Neural cell (in vitro differentiated cells): Measurements from ENCODE around the gene DHX38. TPM values are rescaled to one million over a fixed set of nuclear protein-coding genes. Genes with fewer than 3 reads are reported as not detected.

Experiments
- H2AFZ ChIP-seq: fragments of 200-600, 300-800 bp; sonication (generic), shearing (Covaris generic); 2 replicates; pipeline ENCODE4 v1.6.0; 2014; ENCODE audit warnings: low read depth, mild to moderate bottlenecking, antibody characterized with exemption, low read length, moderate library complexity
- H3F3A ChIP-seq: fragments of 200-600 bp; shearing (Covaris generic); 2 replicates; pipeline ENCODE4 v1.6.1; 2016; ENCODE audit warnings: mild to moderate bottlenecking, moderate library complexity, mixed read lengths, antibody characterized with exemption, low read length; ENCODE audit not compliant: insufficient read depth, poor library complexity, severe bottlenecking
- H3K27ac ChIP-seq: fragments of 200-600, 300-800 bp; sonication (generic), shearing (Covaris generic); 2 replicates; pipeline ENCODE4 v1.5.1; 2014; ENCODE audit warnings: mild to moderate bottlenecking, low read length, moderate library complexity
- H3K27me3 ChIP-seq: fragments of 300-800, 200-600 bp; sonication (generic), shearing (Covaris generic); 2 replicates; pipeline ENCODE4 v1.6.0; 2014; ENCODE audit warnings: mild to moderate bottlenecking, low read depth, low read length, moderate library complexity; ENCODE audit not compliant: insufficient read depth
- H3K36me3 ChIP-seq: fragments of 300-800, 200-600 bp; sonication (generic), shearing (Covaris generic); 2 replicates; pipeline ENCODE4 v1.5.1; 2014; ENCODE audit warnings: mild to moderate bottlenecking, antibody characterized with exemption, low read length, moderate library complexity; ENCODE audit not compliant: insufficient read depth
- H3K4me2 ChIP-seq: fragments of 300-800, 200-600 bp; sonication (generic), shearing (Covaris generic); 2 replicates; pipeline ENCODE4 v1.6.0; 2014; ENCODE audit warnings: mild to moderate bottlenecking, low read length
- H3K4me3 ChIP-seq: fragments of 300-800, 200-600 bp; sonication (generic), shearing (Covaris generic); 2 replicates; pipeline ENCODE4 v1.5.1; 2014; ENCODE audit warnings: mild to moderate bottlenecking, low read length, moderate library complexity
- H3K79me2 ChIP-seq: fragments of 200-600 bp; shearing (Covaris generic); replicated peaks from 2 replicates; pipeline ENCODE4 v1.6.0; 2014; ENCODE audit warnings: mild to moderate bottlenecking, low read length, moderate library complexity; ENCODE audit not compliant: insufficient read depth
- H3K9ac ChIP-seq: fragments of 300-800, 200-600 bp; sonication (generic), shearing (Covaris generic); 2 replicates; pipeline ENCODE4 v1.6.1; 2016; ENCODE audit warnings: mild to moderate bottlenecking, low read length, mixed read lengths
- H3K9me2 ChIP-seq: fragments of 200-600 bp; shearing (Covaris generic); 2 replicates; pipeline ENCODE4 v1.6.1; 2016; ENCODE audit warnings: mild to moderate bottlenecking, low read length, mixed read lengths; ENCODE audit not compliant: insufficient read depth
- H3K9me3 ChIP-seq: fragments of 200-600, 300-800 bp; sonication (generic), shearing (Covaris generic); 2 replicates; pipeline ENCODE4 v1.6.1; 2016; ENCODE audit warnings: mild to moderate bottlenecking, mixed run types, low read length, moderate library complexity, mixed read lengths
- H4K20me1 ChIP-seq: fragments of 200-600 bp; shearing (Covaris generic); 2 replicates; pipeline ENCODE4 v1.6.1; 2016; ENCODE audit warnings: mild to moderate bottlenecking, mixed run types; ENCODE audit not compliant: insufficient read depth
- EP300 ChIP-seq: fragments of 450-650 bp; conservative IDR thresholded peaks from 2 replicates; pipeline ENCODE4 v1.6.1; 2014; ENCODE audit warnings: antibody characterized with exemption, mild to moderate bottlenecking, moderate library complexity; ENCODE audit not compliant: poor library complexity, severe bottlenecking
- EZH2 ChIP-seq: fragments of 200-600, 300-800 bp; shearing (Covaris generic), sonication (generic); IDR thresholded peaks from 2 replicates; pipeline ENCODE4 v1.6.1; 2014; ENCODE audit warnings: antibody characterized with exemption, low read length, borderline replicate concordance, mild to moderate bottlenecking; ENCODE audit not compliant: insufficient read depth, poor library complexity, severe bottlenecking
- MXI1 ChIP-seq: fragments of 450-650 bp; conservative IDR thresholded peaks from 2 replicates; pipeline ENCODE4 v1.6.1; 2014; ENCODE audit warnings: antibody characterized with exemption, mild to moderate bottlenecking; ENCODE audit not compliant: poor library complexity, severe bottlenecking
- POLR2AphosphoS5 ChIP-seq: IDR thresholded peaks from 2 replicates; pipeline ENCODE4 v1.6.1; 2012
- RAD21 ChIP-seq: fragments of 450-650 bp; conservative IDR thresholded peaks from 2 replicates; pipeline ENCODE4 v1.6.1; 2014; ENCODE audit warnings: antibody characterized with exemption, mild to moderate bottlenecking, moderate library complexity
- SMC3 ChIP-seq: fragments of 450-650 bp; conservative IDR thresholded peaks from 2 replicates; pipeline ENCODE4 v1.6.1; 2014; ENCODE audit warnings: antibody characterized with exemption, mild to moderate bottlenecking, moderate library complexity; ENCODE audit not compliant: poor library complexity
- TAF1 ChIP-seq: IDR thresholded peaks from 2 replicates; pipeline ENCODE4 v1.6.1; 2012; ENCODE audit warnings: low read depth
- polyA plus RNA-seq: library from polyadenylated mRNA; depleted of rRNA; stranded (reverse); fragments of >200 nt; gene quantifications from 2 replicates; pipeline ENCODE4 v1.2.3, GENCODE V29; 2014
- TF ChIP-seq, protein P1 (sequence below): fragments of 450-650 bp; IDR thresholded peaks from 2 replicates; pipeline ENCODE4 v1.5.1; 2014; ENCODE audit warnings: antibody characterized with exemption, mild to moderate bottlenecking, moderate library complexity; ENCODE audit not compliant: poor library complexity, severe bottlenecking
- TF ChIP-seq, protein P2 (sequence below): IDR thresholded peaks from 2 replicates; pipeline ENCODE4 v1.6.1; 2012; ENCODE audit warnings: borderline replicate concordance

Gene DHX38
- polyA plus RNA-seq, 1 donor from 2014 or later, result 48.0 TPM

- peaks cover 7% of the 10 kb centered on the region for H3K36me3 ChIP-seq
- no peaks in the 10 kb centered on the region for H3F3A ChIP-seq
- H3K4me2 ChIP-seq, result no peak overlapping the region
- peaks cover 4% of the 10 kb centered on the region for H3K79me2 ChIP-seq
- no peaks in the 10 kb centered on the region for H3K9me2 ChIP-seq
- H4K20me1 ChIP-seq, result no peaks in the 10 kb centered on the region
- no peaks in the 10 kb centered on the region for H3K27me3 ChIP-seq
- no peak overlapping the region for H3K4me3 ChIP-seq
- H3K9ac ChIP-seq, result no peak overlapping the region
- H3K27ac ChIP-seq, result no peak overlapping the region
- H3K9me3 ChIP-seq, result no peaks in the 10 kb centered on the region
- TF ChIP-seq EZH2 (no peak), TAF1 (no peak), EP300 (no peak), MXI1 (no peak), SMC3 (no peak), POLR2AphosphoS5 (no peak), RAD21 (no peak)
- TF ChIP-seq, protein P1, sequence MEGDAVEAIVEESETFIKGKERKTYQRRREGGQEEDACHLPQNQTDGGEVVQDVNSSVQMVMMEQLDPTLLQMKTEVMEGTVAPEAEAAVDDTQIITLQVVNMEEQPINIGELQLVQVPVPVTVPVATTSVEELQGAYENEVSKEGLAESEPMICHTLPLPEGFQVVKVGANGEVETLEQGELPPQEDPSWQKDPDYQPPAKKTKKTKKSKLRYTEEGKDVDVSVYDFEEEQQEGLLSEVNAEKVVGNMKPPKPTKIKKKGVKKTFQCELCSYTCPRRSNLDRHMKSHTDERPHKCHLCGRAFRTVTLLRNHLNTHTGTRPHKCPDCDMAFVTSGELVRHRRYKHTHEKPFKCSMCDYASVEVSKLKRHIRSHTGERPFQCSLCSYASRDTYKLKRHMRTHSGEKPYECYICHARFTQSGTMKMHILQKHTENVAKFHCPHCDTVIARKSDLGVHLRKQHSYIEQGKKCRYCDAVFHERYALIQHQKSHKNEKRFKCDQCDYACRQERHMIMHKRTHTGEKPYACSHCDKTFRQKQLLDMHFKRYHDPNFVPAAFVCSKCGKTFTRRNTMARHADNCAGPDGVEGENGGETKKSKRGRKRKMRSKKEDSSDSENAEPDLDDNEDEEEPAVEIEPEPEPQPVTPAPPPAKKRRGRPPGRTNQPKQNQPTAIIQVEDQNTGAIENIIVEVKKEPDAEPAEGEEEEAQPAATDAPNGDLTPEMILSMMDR, result no peak
- TF ChIP-seq, protein P2, sequence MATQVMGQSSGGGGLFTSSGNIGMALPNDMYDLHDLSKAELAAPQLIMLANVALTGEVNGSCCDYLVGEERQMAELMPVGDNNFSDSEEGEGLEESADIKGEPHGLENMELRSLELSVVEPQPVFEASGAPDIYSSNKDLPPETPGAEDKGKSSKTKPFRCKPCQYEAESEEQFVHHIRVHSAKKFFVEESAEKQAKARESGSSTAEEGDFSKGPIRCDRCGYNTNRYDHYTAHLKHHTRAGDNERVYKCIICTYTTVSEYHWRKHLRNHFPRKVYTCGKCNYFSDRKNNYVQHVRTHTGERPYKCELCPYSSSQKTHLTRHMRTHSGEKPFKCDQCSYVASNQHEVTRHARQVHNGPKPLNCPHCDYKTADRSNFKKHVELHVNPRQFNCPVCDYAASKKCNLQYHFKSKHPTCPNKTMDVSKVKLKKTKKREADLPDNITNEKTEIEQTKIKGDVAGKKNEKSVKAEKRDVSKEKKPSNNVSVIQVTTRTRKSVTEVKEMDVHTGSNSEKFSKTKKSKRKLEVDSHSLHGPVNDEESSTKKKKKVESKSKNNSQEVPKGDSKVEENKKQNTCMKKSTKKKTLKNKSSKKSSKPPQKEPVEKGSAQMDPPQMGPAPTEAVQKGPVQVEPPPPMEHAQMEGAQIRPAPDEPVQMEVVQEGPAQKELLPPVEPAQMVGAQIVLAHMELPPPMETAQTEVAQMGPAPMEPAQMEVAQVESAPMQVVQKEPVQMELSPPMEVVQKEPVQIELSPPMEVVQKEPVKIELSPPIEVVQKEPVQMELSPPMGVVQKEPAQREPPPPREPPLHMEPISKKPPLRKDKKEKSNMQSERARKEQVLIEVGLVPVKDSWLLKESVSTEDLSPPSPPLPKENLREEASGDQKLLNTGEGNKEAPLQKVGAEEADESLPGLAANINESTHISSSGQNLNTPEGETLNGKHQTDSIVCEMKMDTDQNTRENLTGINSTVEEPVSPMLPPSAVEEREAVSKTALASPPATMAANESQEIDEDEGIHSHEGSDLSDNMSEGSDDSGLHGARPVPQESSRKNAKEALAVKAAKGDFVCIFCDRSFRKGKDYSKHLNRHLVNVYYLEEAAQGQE, result no peak
- H2AFZ ChIP-seq, result no peak overlapping the region
Observed at GRCh38 chr16:72101195-72101594, 7.5 kb downstream of the DHX38 start.

DNA sequence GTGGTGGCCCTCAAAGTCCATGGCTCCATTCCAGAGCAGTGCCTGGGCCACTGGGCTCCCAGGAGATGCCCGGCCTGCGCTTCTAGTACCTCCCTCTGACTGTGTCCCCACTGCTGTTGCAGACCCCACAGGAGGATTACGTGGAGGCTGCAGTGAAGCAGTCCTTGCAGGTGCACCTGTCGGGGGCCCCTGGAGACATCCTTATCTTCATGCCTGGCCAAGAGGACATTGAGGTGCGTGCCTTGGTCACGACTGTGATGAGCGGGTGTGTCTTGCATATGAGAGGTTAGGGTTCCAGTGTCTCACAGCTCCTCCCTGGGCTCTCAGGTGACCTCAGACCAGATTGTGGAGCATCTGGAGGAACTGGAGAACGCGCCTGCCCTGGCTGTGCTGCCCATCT is 11.3 kb downstream of the DHX38 start:
- H3K4me2 ChIP-seq, result no peak overlapping the region
- TF ChIP-seq MXI1, result no peak
- TF ChIP-seq, protein P2, result no peak
- no peak for TF ChIP-seq TAF1
- no peak for TF ChIP-seq EZH2
- TF ChIP-seq EP300, result no peak
- TF ChIP-seq SMC3, result no peak
- no peak for TF ChIP-seq POLR2AphosphoS5
- TF ChIP-seq, protein P1, result no peak
- TF ChIP-seq RAD21, result no peak
- no peak overlapping the region for H2AFZ ChIP-seq
- H3K79me2 ChIP-seq, result no peaks in the 10 kb centered on the region
- peaks cover 14% of the 10 kb centered on the region for H3K36me3 ChIP-seq
- no peaks in the 10 kb centered on the region for H4K20me1 ChIP-seq
- no peak overlapping the region for H3K4me3 ChIP-seq
- H3F3A ChIP-seq, result no peaks in the 10 kb centered on the region
- H3K9ac ChIP-seq, result no peak overlapping the region
- H3K9me2 ChIP-seq, result no peaks in the 10 kb centered on the region
- H3K27me3 ChIP-seq, result no peaks in the 10 kb centered on the region
- no peaks in the 10 kb centered on the region for H3K9me3 ChIP-seq
- no peak overlapping the region for H3K27ac ChIP-seq
